OCI-M2 (cell line): ENCODE results near the gene DNAH12.

Experiments used
- DNase-seq: peaks from one replicate; lab custom pipeline; 2025; ENCODE audit not compliant: unreplicated experiment; lab: John Stamatoyannopoulos, UW

DNAH12 gene

DNA sequence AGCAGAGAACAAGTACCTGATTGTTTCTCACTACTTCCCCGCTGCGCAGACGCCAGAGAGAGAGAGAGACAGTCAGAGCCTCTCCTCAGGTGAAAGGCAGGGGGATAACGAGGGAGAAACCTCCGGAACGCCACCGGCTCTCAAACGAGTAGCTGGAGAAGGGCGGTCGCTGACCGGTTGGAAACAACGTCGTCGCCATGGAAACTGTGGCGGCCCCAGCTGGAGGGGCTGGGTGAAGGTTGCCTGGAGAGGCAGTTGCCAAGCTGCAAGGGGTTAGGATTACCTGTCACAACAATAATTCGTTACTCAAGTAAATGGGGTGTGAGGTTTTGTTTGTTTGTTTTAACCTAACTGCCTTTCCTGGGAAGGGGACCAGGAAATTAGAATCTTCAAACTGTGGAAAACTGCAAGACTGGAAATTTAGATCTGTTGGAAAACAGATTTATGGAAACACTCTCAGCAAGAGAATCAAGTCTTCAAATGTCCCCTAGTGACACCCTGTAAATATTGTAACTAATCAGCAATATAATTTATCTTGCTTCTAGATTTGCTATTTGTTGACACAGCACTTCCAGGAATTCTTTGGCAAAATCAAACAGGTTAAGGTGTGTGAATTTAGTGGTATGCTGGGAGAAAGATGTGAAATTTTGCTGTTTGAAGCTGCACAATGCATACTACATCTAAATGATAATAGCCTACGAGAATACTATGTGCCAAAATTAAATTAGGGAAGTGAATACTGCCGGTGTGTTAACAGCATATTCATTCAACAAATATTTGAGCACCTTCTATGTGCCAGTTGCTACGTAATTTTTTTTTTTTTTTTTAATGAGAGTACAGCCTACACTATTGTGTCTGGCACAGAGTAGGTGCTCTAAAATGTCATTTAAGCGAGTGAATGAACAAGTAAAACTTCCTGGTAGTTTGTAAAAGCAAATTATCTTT is at the start of gene DNAH12:
Gene DNAH12, minus strand, starts transcription at position 164 of the 945 bp plus-strand sequence. CDS start 1,474 bp downstream, outside the sequence.
- no peak for DNase-seq

DNA sequence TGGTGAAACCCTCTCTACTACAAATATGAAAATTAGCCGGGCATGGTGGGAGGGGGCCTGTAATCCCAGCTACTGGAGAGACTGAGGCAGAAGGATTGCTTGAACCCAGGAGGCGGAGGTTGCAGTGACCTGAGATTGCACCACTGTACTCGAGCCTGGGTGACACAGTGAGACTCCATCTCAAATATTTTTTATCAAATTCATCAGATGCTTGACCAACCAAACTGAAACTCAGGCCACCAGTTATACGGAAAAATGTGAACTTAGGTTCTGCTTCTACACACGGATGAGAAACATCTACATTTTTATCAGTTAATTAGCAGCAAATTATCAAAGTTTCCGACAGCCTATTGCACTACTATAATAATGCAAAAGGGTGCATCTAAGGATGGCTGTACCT is 48.2 kb upstream of the DNAH12 start:
- DNase-seq = no peak

GRCh38 chr3:57587905-57588304 is 43.8 kb upstream of the DNAH12 start:
- DNase-seq = no peak

- DNase-seq = no peak
Measured at GRCh38 chr3:57586778-57587177, 42.6 kb upstream of the DNAH12 start.

GRCh38 chr3:57583544-57583943 is 39.4 kb upstream of the DNAH12 start:
- DNase-seq = no peak

DNA sequence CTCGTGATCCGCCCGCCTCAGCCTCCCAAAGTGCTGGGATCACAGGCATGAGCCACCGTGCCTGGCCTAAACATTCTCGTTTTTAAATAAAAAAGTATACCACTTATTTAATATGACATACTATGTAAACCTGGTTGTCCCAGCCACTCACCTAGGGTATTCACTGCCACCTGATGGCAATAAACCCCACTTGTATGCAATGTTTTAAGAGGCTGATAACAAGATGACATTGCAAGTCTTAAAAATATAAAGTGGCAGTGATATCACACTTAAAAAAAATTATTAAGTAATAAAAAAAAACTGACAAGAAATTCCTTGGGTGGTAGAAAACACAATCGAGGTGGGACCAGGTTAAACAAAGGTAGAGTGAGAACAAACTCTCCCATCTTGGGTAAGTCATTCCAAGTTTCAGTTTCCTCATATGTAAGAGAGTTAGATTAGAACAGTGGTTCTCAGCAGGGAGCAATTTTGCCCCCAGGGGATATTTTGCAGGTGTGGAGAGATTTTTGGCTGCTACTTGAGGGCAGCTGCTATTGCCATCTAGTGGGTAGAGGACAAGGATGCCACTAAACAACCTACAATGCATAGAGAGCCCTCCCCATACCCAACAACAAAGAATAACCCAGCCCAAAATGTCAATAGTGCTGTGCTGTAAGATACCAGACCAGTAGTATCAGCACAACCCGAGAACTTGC is 38.5 kb upstream of the DNAH12 start:
- DNase-seq = no peak

- no peak for DNase-seq
Measured at GRCh38 chr3:57577801-57578200, 33.7 kb upstream of the DNAH12 start.

DNA sequence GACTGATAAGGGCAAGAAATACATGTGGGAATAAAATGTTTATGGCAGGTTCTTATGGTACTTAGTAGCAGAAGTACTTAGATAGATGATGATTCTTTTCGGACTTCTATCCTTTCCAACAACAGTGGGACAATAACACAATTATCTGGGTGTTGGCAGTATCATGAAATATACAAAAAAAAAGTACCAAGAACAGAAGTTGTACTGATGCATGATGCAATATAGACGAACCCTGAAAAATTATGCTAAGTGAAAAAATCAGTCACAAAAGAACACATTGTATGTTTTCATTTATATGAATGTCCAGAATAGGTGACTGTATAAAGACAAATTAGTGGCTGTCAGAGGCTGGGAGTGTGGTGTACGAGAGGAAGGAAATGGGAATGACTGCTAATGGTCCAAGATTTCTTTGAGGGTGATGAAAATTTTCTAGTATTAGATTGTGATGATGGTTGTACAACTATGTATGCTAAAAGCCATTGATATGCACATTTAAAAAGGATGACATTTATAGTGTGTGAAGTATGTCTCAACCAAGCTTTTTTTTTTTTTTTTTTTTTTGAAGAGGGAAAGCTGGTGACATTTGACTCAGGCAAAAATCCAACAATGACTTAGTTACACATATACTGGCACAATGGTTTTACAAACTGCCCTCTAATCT is 32.0 kb upstream of the DNAH12 start:
- no peak for DNase-seq

- DNase-seq = no peak
Measured at GRCh38 chr3:57572096-57572495, 28.0 kb upstream of the DNAH12 start.

- no peak for DNase-seq
Measured at GRCh38 chr3:57570878-57571277, 26.7 kb upstream of the DNAH12 start.

GRCh38 chr3:57569859-57570450 is 25.8 kb upstream of the DNAH12 start:
- no peak for DNase-seq

- DNase-seq = no peak
Measured at GRCh38 chr3:57559526-57559925, 15.4 kb upstream of the DNAH12 start.

DNA sequence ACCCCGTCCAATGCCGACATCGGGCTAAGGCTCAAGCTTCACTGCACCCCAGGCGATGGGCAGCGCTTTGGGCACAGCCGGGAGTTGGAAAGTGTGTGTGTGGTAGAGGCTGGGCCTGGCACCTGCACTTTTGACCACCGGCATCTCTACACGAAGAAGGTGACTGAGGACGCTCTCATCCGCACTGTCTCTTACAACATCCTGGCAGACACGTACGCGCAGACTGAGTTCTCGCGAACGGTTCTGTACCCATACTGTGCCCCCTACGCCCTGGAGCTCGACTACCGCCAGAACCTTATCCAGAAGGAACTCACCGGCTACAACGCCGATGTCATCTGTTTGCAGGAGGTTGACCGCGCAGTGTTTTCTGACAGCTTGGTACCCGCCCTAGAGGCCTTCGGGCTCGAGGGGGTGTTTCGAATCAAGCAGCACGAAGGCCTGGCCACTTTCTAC is 13.0 kb upstream of the DNAH12 start:
- DNase-seq = no peak

DNA sequence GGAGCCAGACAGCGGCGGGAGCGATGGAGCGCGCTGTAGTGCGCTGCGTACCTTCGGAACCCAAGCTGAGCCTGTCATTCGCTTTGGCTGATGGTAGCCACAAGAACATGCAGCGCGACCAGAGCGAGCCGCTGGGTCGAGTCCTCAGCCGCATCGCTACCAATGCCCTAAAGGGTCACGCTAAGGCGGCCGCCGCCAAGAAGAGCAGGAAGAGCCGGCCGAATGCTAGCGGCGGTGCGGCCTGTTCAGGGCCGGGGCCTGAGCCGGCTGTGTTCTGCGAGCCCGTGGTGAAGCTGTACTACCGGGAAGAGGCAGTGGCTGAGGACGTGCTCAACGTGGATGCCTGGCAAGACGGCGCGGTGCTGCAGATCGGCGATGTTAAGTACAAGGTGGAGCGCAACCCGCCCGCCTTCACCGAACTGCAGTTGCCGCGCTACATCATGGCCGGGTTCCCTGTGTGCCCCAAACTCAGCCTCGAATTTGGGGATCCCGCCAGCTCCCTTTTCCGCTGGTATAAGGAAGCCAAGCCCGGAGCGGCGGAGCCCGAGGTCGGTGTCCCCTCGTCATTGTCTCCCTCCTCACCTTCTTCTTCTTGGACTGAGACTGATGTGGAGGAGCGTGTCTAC is 12.4 kb upstream of the DNAH12 start:
- no peak for DNase-seq

GRCh38 chr3:57555738-57556458 is 11.8 kb upstream of the DNAH12 start, which contains the start of gene PDE12:
Gene PDE12, plus strand, starts transcription at chr3:57556274. Its CDS starts 106 bp downstream, at chr3:57556380.
- peak; percentile 59 for DNase-seq

GRCh38 chr3:57555306-57555705 is 11.2 kb upstream of the DNAH12 start:
- no peak for DNase-seq

GRCh38 chr3:57546616-57547015 is 2.5 kb upstream of the DNAH12 start:
- DNase-seq = no peak

DNA sequence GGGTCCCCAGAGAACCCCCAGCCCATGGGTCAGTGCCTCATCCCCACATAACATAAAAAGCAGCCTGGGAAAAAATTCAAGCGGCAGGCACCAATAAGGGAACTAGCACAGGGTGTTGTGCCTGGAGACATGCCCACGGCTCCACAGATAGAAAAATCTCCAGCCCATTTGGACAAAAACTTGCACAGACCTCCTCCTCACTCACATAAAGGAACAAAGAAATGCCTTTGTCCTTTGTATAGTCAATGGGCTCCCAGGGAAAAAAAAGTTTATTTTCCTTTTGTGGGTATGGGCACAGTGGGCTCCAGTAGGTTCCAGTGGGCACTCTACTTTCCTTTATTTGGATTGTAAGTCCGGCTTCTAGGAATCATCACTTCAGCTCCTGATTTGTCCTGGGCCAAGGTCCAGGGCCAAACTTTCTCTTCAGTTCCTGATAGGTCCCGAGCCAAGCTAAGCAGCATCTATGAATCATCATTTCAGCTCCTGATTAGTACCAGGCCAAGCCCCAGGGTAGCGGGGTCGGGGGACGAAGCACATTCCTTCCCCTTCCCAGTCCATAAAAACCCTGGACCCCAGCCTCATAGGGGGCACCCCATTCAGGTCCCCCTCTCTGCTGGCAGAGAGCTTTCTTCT is 1.6 kb upstream of the DNAH12 start:
- DNase-seq = no peak

- DNase-seq = no peak
Measured at GRCh38 chr3:57538465-57538864, 5.7 kb downstream of the DNAH12 start.
